Stimulated activated CD8-positive, alpha-beta memory T cell treated with anti-CD3 and anti-CD28 coated beads, Interleukin-7, amount 100 ng/mL, for 48 hours (primary cell): Measurements from ENCODE around the gene PTMA.
"Not testable (repeated sequence)": the region's sequence is repeated elsewhere in the genome, so short reads cannot be mapped to it uniquely, and the experiment has no call there.

Source experiments
- DNase-seq, 2 donors: peaks; one replicate each; pipeline ENCODE4 v3.0.0-alpha.2; 2020; ENCODE audit warnings: low read depth in 1 of 2; ENCODE audit errors: extremely low read depth in 1 of 2

PTMA gene

GRCh38 chr2:231691251-231691772, 17.0 kb upstream of the PTMA start:
- no peak for DNase-seq

GRCh38 chr2:231692847-231693246, 15.5 kb upstream of the PTMA start:
- DNase-seq, result no peak

- no peak for DNase-seq
These were observed 14.4 kb upstream of the PTMA start for GRCh38 chr2:231693956-231694355.

- DNase-seq, result no peak
These were observed 12.3 kb upstream of the PTMA start for GRCh38 chr2:231696004-231696367.

GRCh38 chr2:231699006-231699405, 9.3 kb upstream of the PTMA start:
- DNase-seq, result no peak

- no peak for DNase-seq
These were observed 6.6 kb upstream of the PTMA start for GRCh38 chr2:231701456-231702373.

GRCh38 chr2:231704017-231704416, 4.3 kb upstream of the PTMA start:
- DNase-seq, result no peak

- peak; percentile 89 to 94 for DNase-seq
These were observed 1.3 kb upstream of the PTMA start for GRCh38 chr2:231706731-231707624.

- peak in 1 of 2 donors; percentile 15 for DNase-seq
These were observed 749 bp upstream of the PTMA start for GRCh38 chr2:231707625-231707926.

- DNase-seq, result no peak
These were observed 679 bp downstream of the PTMA start for GRCh38 chr2:231708773-231709635.

GRCh38 chr2:231709636-231709980, 1.3 kb downstream of the PTMA start:
- no peak for DNase-seq

GRCh38 chr2:231709981-231710798, 1.9 kb downstream of the PTMA start:
- peak; percentile 45 to 70 for DNase-seq

GRCh38 chr2:231710799-231711676, 2.7 kb downstream of the PTMA start:
- DNase-seq, result no peak

- DNase-seq, result no peak
These were observed 3.5 kb downstream of the PTMA start for GRCh38 chr2:231711677-231712450.

- peak in 1 of 2 donors; percentile 39 for DNase-seq
These were observed 4.2 kb downstream of the PTMA start for GRCh38 chr2:231712451-231713021.

- DNase-seq, result not testable (repeated sequence)
These were observed 5.0 kb downstream of the PTMA start for GRCh38 chr2:231713406-231713729.

GRCh38 chr2:231713730-231714638, 5.7 kb downstream of the PTMA start:
- DNase-seq, result peak; percentile 72 to 82
